ENCODE measurements around the gene ANGPT4.
"Not testable (repeated sequence)": the region's sequence is repeated elsewhere in the genome, so short reads cannot be mapped to it uniquely, and the experiment has no call there.

Gene ANGPT4

DNA sequence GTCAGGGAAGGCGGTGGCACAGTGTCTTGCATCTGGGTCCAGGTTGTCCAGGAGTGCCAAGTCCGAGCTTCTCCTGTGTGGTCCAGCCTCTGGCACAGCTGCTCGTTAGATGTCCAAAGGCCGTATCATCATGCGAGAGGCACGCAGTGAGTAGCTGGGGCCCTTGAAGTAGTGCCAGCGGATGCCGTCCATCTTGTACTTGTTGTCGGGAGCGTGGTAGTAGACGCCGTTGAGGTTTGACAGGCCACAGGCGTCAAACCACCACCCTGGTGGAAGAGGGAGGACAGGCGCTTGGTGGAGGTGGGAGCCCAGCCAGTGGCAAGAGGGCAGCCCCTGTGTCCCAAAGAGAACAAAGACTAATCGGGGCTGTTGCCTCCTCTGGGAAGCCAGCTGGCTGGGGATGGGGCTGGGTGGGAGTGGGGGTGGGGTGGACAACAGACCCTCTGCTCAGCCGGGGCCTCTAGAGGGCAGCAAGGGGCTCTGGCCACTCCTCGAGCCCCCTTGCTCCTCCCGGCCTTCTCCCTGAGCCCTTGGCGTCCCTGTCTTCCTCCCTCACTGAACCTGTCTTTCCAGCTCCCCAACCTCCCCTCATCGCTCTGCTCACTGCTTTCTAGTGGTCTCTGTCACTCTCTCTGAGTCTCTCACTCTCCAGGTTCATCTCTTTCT, 43.1 kb downstream of the ANGPT4 start:
- no peak for DNase-seq

- DNase-seq, result no peak
Observed at GRCh38 chr20:871948-872347, 44.2 kb downstream of the ANGPT4 start.

- no peak for DNase-seq
Observed at GRCh38 chr20:871436-871835, 44.7 kb downstream of the ANGPT4 start.

- DNase-seq, result no peak
Observed at GRCh38 chr20:870758-871157, 45.4 kb downstream of the ANGPT4 start.

- DNase-seq, result no peak
Observed at GRCh38 chr20:869606-870005, 46.5 kb downstream of the ANGPT4 start.

DNA sequence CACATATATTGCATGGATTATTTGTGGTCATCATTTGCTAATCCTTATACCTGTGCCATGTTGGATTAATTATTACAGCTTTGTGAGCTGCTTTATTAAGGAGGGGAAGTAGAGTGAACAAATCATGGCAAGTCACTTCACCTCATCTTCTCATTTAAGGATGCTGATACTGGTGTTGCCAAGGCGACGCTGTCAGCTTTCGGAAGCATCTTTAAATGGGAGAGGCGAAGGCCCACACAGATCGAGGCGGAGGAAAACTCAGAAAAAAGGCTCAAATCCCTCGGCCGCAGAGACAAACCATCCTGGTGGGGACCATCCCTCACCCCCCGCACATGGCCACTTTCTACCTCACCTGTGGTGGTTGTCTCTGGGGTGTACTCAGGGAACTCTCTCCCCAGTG, 47.9 kb downstream of the ANGPT4 start:
- no peak for DNase-seq

DNA sequence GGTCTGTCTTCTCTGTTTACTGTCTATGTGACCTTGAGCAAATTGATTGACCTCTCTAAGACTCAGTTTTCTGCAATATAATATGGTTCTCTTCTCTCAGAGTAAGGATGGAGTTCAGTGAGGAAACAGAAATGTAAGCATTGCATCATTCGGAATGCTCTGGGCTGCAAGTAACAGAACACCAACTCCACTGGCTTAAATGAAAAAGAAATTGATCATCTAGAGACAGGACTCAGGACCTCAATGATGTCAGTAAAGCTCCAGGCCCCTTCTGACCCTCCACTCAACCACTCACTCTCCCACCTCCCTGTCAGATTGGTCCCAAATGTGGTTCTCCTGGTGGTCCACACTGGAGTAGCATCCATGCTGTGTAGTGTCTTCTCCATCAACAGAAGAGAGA, 50.7 kb downstream of the ANGPT4 start:
- no peak for DNase-seq

GRCh38 chr20:860891-861290, 55.2 kb downstream of the ANGPT4 start:
- no peak for DNase-seq

DNA sequence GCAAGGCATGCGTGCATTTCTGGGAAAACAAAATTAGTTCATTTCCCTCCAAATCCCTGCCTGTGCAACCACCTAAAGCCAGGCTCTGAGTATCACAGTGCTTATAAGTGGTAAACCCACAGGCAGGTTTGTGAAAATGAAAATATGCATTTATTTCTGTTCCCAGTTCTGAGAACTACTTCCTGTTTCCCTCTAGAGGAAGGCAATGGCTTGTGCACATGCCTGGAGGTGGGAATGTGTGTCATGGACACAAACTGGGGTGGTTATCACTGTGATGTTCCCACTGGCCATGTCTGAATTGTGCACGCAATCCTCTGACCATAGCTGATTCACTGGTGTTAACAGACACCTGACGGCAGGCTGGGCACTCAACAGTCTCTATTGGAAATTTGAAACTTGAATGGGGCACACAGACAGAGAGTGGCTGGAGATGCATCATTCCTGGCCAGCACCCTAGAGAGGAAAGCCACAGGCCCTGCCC, 56.3 kb downstream of the ANGPT4 start:
- no peak for DNase-seq

GRCh38 chr20:858011-858410, 58.1 kb downstream of the ANGPT4 start:
- DNase-seq, result no peak

GRCh38 chr20:856361-856775, 59.8 kb downstream of the ANGPT4 start:
- DNase-seq, result peak; percentile 12

DNA sequence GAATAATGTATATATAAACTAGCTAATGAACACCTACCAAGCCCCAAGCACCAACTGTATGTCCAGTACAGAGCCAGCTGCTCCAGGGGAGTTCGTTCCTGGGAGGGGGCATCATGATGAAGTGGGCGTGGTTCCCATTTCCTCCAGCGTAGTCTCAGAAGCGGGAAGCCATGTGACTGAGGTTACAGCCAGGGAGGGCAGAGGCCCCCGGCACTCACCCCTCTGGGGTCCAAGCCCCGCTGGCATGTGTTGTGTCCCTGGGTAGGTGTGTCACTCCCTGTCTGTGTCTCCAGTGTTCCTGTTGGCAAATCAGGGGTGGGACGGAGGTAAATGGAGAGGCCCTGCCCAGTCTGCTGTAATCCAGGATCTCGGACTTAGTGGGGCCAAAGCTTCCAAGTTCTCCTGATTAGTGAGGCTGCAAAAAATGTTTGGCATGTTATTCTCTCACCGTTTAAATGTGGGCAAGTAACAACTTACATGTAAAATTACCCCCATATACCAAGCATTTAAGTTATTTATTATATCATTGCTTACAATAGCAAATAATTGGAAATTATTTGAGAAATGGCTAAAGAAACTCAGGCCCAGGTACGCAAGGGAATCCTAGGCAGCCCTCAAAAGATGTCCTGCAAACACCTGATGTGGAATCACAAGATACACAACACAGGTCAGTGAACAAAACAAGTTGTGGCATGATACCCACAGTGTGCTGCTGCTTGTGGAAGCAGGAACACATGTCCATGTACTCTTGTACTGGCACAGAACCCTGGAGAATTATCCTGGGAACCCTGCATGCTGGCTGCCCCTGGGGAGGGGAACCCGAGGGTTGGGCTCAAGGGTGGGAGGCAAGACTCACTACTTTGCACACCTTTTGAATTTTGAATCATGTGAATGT, 60.4 kb downstream of the ANGPT4 start:
- DNase-seq, result no peak

- DNase-seq, result no peak
Observed at GRCh38 chr20:854601-855000, 61.5 kb downstream of the ANGPT4 start.

GRCh38 chr20:853406-853996, 62.6 kb downstream of the ANGPT4 start:
- DNase-seq, result no peak

- not testable (repeated sequence) for DNase-seq
Observed at GRCh38 chr20:848731-849130, 67.4 kb downstream of the ANGPT4 start.

DNA sequence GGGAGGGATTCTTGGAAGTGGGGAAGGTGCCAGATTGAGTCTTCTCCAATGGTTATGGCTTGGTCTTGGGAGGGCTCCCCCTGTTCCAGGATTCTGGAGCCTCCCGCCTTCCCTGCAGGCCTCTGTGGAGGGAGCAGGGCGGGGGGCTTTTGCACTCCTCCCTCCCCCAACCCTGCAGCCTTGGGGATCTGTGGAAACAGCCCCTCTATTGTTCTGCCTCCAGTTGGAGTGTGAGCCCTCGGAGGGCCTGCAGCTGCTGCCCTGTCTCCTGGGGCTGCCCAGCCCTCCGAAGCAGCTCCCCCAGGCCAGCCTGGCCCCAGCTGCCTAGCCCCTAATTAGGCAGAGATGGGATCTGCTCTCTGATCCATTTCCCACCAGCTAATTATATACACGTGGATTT, 67.9 kb downstream of the ANGPT4 start:
- DNase-seq, result no peak

- DNase-seq, result peak; percentile 48
Observed at GRCh38 chr20:846894-847278, 69.2 kb downstream of the ANGPT4 start.

DNA sequence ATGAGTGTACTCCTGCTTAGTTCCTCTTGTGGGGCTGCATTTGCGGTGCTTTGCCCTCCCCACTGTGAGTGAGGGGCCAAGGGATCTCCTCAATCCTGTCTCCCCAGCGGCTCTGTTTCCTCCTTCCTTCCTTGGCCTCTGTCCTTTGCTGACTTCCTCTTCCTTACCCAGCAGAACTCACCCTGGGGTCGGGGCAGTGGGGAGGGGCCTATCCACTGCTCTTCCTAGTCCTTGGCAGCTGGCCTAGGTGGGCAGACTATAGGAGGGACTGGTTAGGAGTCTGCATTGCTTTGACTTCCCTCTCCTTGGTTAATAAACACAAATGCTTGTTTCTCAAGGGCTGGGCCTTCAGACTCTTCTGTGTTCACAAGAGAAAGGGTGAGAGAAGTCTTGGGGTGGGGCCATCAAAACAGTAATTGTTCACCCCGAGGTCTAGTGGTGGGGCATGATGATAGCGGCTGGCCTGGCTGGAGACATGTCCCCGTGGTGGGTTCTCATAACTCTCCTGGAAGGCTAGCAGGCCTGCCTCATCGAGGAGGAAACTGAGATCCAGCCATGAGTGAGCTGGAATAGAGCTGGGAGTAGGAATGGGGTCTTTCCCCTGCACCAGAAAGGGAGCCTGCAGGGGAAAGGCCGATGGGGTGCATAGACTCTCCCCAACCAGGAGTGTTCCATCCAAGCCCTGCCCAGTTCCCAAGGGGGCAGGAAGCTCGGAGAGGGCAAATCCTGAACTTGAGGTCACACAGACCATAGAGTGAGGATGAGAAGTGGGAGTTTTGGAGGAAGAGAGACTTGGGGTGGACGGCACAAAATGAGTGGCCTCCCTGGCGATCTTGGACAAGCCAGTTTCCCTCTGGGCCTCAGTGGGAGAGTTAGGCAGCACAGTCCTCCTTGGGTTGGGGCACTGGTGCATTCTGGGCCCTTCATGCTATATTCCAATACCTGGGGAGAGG, 69.9 kb downstream of the ANGPT4 start:
- no peak for DNase-seq

DNA sequence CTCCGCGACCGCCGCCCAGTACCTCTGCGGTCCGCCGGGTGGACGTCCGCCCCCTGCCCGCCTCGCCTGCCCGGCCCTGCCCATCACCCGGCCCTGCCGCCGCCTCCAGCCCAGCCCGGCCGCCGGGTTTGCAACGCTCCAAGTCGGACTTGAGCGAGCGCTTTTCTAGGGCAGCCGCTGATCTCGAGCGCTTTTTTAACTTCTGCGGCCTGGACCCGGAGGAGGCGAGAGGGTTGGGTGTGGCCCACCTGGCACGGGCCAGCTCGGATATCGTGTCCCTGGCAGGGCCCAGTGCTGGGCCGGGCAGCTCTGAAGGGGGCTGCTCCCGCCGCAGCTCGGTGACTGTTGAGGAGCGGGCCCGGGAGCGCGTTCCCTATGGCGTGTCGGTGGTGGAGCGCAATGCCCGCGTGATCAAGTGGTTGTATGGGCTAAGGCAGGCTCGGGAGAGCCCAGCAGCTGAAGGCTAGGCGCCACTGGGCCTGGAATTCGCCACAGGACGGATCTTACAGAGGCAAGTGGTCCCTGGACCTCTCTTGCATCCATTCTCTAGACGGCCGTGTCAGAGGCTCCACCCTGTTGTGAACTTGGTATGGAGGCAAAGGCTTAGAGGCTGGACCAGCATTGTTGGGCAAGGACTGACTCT, 70.8 kb downstream of the ANGPT4 start:
- no peak for DNase-seq

GRCh38 chr20:844473-845225, 71.5 kb downstream of the ANGPT4 start:
- DNase-seq, result peak; percentile 92

DNA sequence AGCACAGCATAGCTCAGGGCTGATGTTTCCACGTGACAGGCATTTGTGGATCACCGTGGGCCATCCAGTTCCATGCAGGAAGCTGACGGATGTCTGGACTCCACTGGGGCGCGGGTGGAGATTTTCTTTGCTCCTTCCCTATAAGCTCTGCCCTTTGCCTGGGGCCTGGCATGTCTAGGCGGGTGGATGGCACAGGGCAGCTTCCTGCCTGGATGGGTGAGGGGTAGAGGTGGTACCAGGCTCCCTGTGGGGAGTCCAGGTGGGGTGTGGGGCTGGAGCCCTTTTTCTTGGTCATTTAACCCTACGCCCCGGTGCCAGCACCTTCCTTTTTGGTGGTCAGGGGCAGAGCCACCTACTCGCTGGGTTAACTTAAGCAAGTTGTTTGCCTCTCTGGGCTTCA, 72.2 kb downstream of the ANGPT4 start:
- DNase-seq, result no peak
